ENCODE data around the gene SLC25A20. TPM values are rescaled to one million over a fixed set of nuclear protein-coding genes. Genes with fewer than 3 reads are reported as not detected.

The SLC25A20 gene
- total RNA-seq, 4 donors from 2014 or later: 67.8 to 110 (median 83.4) TPM

DNA sequence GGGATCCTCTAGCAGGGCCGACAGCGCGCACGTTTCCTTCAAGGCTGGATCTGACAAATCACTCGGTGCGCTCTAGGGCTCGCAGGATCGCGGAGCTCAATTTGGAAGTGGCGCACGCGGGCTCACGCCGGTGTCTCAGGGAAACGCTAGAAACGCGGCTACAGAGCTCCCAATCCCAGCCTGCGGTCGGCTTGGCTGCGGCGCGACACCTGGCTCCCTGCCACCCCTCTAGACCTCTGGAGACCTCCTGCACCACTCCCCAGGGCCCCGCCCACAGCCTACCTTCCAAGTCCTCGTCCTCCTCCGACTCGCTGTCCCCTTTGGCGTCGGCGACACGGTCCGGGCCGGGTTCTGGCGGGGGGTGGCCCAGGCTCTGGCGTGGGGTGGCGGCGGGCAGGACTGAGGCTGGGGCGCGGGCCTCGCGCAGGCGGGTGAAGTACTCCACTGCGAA lies 51.6 kb downstream of the SLC25A20 start:
- in situ Hi-C loops (cut with MboI; ENCODE audit: low sequenced_read_pairs in 4 of 4): no loop called here
- no peaks in the 10 kb centered on the region for H3K9me3 ChIP-seq
- DNase-seq (peak; percentile 82 to 94), ATAC-seq (peak; percentile 68 to 82)
- TF ChIP-seq, protein P1, sequence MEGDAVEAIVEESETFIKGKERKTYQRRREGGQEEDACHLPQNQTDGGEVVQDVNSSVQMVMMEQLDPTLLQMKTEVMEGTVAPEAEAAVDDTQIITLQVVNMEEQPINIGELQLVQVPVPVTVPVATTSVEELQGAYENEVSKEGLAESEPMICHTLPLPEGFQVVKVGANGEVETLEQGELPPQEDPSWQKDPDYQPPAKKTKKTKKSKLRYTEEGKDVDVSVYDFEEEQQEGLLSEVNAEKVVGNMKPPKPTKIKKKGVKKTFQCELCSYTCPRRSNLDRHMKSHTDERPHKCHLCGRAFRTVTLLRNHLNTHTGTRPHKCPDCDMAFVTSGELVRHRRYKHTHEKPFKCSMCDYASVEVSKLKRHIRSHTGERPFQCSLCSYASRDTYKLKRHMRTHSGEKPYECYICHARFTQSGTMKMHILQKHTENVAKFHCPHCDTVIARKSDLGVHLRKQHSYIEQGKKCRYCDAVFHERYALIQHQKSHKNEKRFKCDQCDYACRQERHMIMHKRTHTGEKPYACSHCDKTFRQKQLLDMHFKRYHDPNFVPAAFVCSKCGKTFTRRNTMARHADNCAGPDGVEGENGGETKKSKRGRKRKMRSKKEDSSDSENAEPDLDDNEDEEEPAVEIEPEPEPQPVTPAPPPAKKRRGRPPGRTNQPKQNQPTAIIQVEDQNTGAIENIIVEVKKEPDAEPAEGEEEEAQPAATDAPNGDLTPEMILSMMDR (IDR thresholded peaks at IDR 0.05 in 4 of 5, conservative IDR thresholded peaks at IDR 0.05 in 1 of 5): no peak
- TF ChIP-seq POLR2A (IDR thresholded peaks at IDR 0.05): no peak
- no peaks in the 10 kb centered on the region for H3K36me3 ChIP-seq
- peak overlapping the region; percentile 91 to 99 (median 95) for H3K27ac ChIP-seq
- peak overlapping the region; percentile 69 to 94 (median 80) for H3K4me3 ChIP-seq
- intact Hi-C loops (cut with DNase I; ENCODE audit: low total_unique reads): loop anchor here (1.0 to 10.0 kb wide), 4 partner anchors 51 to 938 kb away; partner anchors contain the start of genes ARIH2, IP6K1 and SLC25A20
- peaks cover 20 to 31% of the 10 kb centered on the region in 2 donors for H3K4me1 ChIP-seq
- no peaks in the 10 kb centered on the region for H3K27me3 ChIP-seq

DNA sequence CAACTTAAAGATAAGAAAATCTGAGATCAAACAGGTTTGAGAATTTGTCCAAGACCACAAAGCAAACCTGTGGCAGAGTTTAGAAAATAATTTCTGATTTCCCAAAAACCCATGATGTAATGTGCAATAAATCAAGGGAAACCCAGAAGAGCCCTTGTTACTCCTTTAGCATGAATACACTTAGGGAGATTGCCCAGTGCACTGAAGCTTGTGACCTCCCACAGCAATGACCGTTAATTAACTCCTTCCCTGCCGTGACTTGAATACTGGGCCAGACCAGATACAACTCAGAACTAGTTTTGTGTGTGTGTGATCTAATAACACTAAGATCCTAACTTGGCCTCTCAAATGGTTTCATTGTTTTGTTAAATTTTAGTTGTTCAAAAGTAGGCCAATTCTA lies 53.5 kb downstream of the SLC25A20 start:
- in situ Hi-C loops (cut with MboI; ENCODE audit: low sequenced_read_pairs in 4 of 4): no loop called here
- ATAC-seq: no peak
- H3K36me3 ChIP-seq: no peaks in the 10 kb centered on the region
- no peaks in the 10 kb centered on the region for H3K9me3 ChIP-seq
- no peaks in the 10 kb centered on the region for H3K27me3 ChIP-seq
- peak overlapping the region; percentile 69 to 94 (median 80) for H3K4me3 ChIP-seq
- TF ChIP-seq, protein P1 (IDR thresholded peaks at IDR 0.05 in 4 of 5, conservative IDR thresholded peaks at IDR 0.05 in 1 of 5): no peak
- no peak for TF ChIP-seq POLR2A (IDR thresholded peaks at IDR 0.05)
- DNase-seq: no peak
- intact Hi-C loops (cut with DNase I; ENCODE audit: low total_unique reads): loop anchor here (5.0 to 10.0 kb wide), 2 partner anchors 72 to 940 kb away; partner anchors contain the start of genes ARIH2 and IP6K1
- H3K4me1 ChIP-seq: peaks cover 20 to 26% of the 10 kb centered on the region in 2 donors
- peak overlapping the region; percentile 31 to 99 (median 95) for H3K27ac ChIP-seq

DNA sequence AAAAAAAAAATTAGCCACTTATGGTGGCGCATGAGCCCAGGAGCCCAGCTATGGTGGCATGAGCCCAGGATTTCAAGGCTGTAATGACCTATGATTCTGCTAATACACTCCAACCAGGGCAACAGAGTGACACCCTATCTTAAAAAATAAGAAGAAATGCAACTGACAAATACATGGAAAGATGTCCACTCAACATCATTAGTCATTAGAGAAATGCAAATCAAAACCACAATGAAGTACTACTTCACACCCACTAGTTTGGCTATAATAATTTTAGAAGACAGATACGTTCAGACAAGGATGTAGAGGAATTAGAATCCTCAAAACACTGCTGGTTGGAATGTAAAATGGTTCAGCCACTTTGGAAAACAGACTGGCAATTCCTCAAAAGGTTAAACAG lies 61.5 kb downstream of the SLC25A20 start:
- H3K36me3 ChIP-seq: peaks cover 0 to 3% of the 10 kb centered on the region in 2 donors
- peak overlapping the region in 3 of 4 donors; percentile 8 to 76 (median 60) for H3K27ac ChIP-seq
- TF ChIP-seq, protein P1 (IDR thresholded peaks at IDR 0.05 in 4 of 5, conservative IDR thresholded peaks at IDR 0.05 in 1 of 5): no peak
- no peak for TF ChIP-seq POLR2A (IDR thresholded peaks at IDR 0.05)
- H3K4me3 ChIP-seq: no peak overlapping the region
- DNase-seq (no peak), ATAC-seq (no peak)
- peaks cover 14 to 24% of the 10 kb centered on the region in 2 donors for H3K4me1 ChIP-seq
- H3K9me3 ChIP-seq: no peaks in the 10 kb centered on the region
- in situ Hi-C loops (cut with MboI; ENCODE audit: low sequenced_read_pairs in 4 of 4) (no loop called here), intact Hi-C loops (cut with DNase I; ENCODE audit: low total_unique reads) (no loop called here)
- H3K27me3 ChIP-seq: no peaks in the 10 kb centered on the region

DNA sequence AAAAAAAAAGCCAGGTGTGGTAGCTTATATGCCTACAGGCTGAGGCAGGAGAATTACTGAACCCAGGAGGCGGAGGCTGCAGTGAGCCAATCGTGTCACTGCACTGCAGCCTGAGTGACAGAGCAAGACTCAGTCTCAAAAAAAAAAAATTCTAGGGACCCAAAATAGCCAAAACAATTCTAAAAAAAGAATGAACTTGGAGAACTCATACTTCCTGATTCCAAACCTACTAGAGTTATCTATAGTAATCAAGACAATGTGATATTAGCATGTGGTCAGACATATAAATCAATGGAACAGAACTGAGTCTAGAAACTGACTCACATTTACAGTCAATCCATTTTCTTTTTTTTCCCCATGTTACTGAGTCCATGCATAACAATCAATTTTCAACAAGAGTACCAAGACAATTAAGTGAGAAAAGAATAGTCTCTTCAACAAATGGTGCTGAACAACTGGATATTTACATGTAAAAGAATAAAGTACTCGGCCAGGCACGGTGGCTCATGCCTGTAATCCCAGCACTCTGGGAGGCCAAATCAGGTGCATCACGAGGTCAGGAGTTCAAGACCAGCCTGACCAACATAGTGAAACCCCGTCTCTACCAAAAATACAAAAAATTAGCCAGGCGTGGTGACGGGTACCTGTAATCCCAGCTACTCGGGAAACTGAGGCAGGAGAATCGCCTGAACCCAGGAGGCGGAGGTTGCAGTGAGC lies 62.9 kb downstream of the SLC25A20 start:
- ATAC-seq: peak; percentile 47 to 66
- in situ Hi-C loops (cut with MboI; ENCODE audit: low sequenced_read_pairs in 4 of 4) (no loop called here), intact Hi-C loops (cut with DNase I; ENCODE audit: low total_unique reads) (no loop called here)
- Histone ChIP-seq H3K4me1 (peaks cover 14 to 28% of the 10 kb centered on the region in 2 donors), H3K27ac (peak overlapping the region; percentile 7 to 76 (median 35)), H3K4me3 (no peak overlapping the region), H3K9me3 (no peaks in the 10 kb centered on the region), H3K36me3 (peaks cover 0 to 3% of the 10 kb centered on the region in 2 donors), H3K27me3 (no peaks in the 10 kb centered on the region)
- DNase-seq: no peak
- TF ChIP-seq, protein P1 (IDR thresholded peaks at IDR 0.05 in 4 of 5, conservative IDR thresholded peaks at IDR 0.05 in 1 of 5): no peak
- TF ChIP-seq POLR2A (IDR thresholded peaks at IDR 0.05): no peak

Data from gastrocnemius medialis (tissue), 4 donors.